Transverse colon (tissue), 4 donors: Measurements from ENCODE around the gene UBAP2L. TPM values are rescaled to one million over a fixed set of nuclear protein-coding genes. Genes with fewer than 3 reads are reported as not detected.

Experiments used
- DNase-seq: peaks from one replicate; pipeline ENCODE4 v3.0.0-alpha.2; 2019
- H3K27ac ChIP-seq, 4 donors: fragments of 200-600 bp; sonication (generic); 2 replicates each; pipeline ENCODE4 v1.5.1; 2016 to 2018; ENCODE audit warnings: inconsistent platforms in 4 of 4
- H3K27me3 ChIP-seq: fragments of 200-600 bp; sonication (generic); 2 replicates; pipeline ENCODE4 v1.5.1; 2017; ENCODE audit warnings: inconsistent platforms
- H3K36me3 ChIP-seq, 4 donors: fragments of 200-600 bp; sonication (generic); 2 replicates each; pipeline ENCODE4 v1.5.1; 2017 to 2019; ENCODE audit warnings: inconsistent platforms in 4 of 4
- H3K4me1 ChIP-seq, 4 donors: fragments of 200-600 bp; sonication (generic); 2 replicates each; pipeline ENCODE4 v1.5.1; 2017 to 2020; ENCODE audit warnings: inconsistent platforms in 4 of 4
- H3K4me3 ChIP-seq, 4 donors: fragments of 200-600 bp; sonication (generic); 1 replicate in 1 of 4; 2 replicates in 3 of 4; pipeline versions ENCODE4 v1.5.1 to v1.6.1; 2017 to 2019; ENCODE audit warnings: inconsistent platforms in 4 of 4
- H3K9me3 ChIP-seq, 2 donors: fragments of 200-600 bp; sonication (generic); 2 replicates each; pipeline ENCODE4 v1.5.1; 2017 to 2019; ENCODE audit warnings: inconsistent platforms in 2 of 2
- EP300 ChIP-seq: sonication (generic); formaldehyde crosslinking; IDR thresholded peaks from one replicate; pipeline ENCODE4 v1.6.1; 2017; ENCODE audit warnings: antibody characterized with exemption, low read depth
- POLR2A ChIP-seq: fragments of 450-650 bp; IDR thresholded peaks from one replicate; pipeline ENCODE4 v1.6.1; 2016; ENCODE audit warnings: antibody characterized with exemption, mild to moderate bottlenecking, moderate library complexity
- POLR2AphosphoS5 ChIP-seq, 3 donors: sonication (generic); formaldehyde crosslinking; IDR thresholded peaks; one replicate each; pipeline ENCODE4 v1.6.1; 2016; ENCODE audit warnings: antibody characterized with exemption in 3 of 3
- WGBS, 2 donors: methylation state at CpG; one replicate each; pipeline ENCODE4 v1.1.5; 2018; ENCODE audit warnings: low coverage in 1 of 2; 5-methylcytosine and 5-hydroxymethylcytosine counted together
- in situ Hi-C, 4 donors: fragments of 200-750 bp; cut with MboI; loops; one replicate each; pipeline versions ENCODE4 v1.15.0 to v1.15.1; 2017; ENCODE audit warnings: low sequenced_read_pairs in 3 of 4, low pct_ligation_motif_present in 1 of 4, low pct_unique_long_range_greater_than_20kb in 1 of 4
- intact Hi-C: fragments of 100-400 bp; cut with DNase I; formaldehyde crosslinking; loops from one replicate; pipeline ENCODE4 v1.15.1; 2023; ENCODE audit warnings: low total_unique reads
- total RNA-seq, 4 donors: library from RNA; depleted of rRNA; stranded (reverse); fragments of >200 nt; gene quantifications; one replicate each; pipeline ENCODE4 v1.1.0, GENCODE V29; 2016
- TF ChIP-seq, protein P1 (sequence below), 5 experiments: fragments of 200-600 bp in 3 of 5; fragments of 450-650 bp in 2 of 5; sonication (generic) in 3 of 5; IDR thresholded peaks; 1 replicate in 2 of 5; 2 replicates in 3 of 5; pipeline ENCODE4 v1.5.1; 2016 to 2017; ENCODE audit warnings: antibody characterized with exemption in 5 of 5, inconsistent platforms in 3 of 5, mild to moderate bottlenecking in 2 of 5, moderate library complexity in 1 of 5

UBAP2L gene
- total RNA-seq, 4 donors from 2014 or later = 42.4 to 62.0 (median 50.6) TPM

DNA sequence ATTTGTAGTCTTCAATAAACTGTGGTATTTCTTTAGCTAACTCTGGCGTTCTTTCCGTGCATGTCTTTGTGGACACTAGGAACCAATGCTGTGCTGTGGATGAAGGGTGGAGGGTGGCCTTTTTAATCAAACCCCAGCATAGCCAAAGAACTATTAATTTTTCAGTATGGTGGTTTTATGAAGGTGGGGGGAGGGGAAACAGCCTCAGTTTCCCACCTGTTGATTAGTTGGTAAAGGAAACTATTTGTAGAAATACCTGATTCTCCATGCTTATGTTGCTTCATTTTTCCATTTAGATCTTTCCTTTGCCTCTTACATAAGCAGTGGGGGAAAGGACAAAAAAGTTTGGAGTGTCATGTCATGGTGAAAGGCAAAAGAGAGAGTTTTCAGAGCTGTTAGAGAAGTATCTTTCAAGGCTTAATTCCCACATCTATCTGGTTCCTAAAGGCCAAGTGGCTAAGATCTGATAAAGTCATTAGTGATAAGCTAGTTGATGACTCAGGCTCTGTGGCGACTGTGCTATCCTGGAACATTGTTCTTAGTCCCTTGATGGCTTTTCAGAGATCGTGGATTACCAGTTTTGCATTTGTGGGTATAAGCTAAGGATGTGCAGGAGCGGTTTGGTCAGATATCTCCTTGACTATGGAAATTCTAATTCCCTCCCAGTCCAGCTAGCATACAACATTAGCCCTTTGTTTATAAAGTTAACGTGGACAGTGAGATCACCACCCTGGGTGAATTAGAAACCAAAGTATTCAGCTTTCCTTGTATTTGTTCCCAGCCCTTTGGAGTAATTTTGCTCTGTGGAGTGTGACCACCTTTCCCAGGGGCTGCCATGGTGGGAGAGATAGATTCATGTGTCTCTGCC, 42.9 kb downstream of the UBAP2L start:
- intact Hi-C loops (no loop called here), in situ Hi-C loops (loop anchor here in 1 of 4 donors (10.0 kb wide), 1 partner anchor 69 kb away; the partner anchor contains the start of gene TPM3)
- Histone ChIP-seq H3K4me1 (no peaks in the 10 kb centered on the region), H3K4me3 (no peak overlapping the region), H3K36me3 (peaks cover 0 to 64% (median 26%) of the 10 kb centered on the region in 4 donors), H3K27ac (no peak overlapping the region), H3K27me3 (no peaks in the 10 kb centered on the region), H3K9me3 (no peaks in the 10 kb centered on the region)
- TF ChIP-seq EP300 = no peak
- TF ChIP-seq POLR2AphosphoS5 (IDR thresholded peaks at IDR 0.05) = no peak
- TF ChIP-seq, protein P1, sequence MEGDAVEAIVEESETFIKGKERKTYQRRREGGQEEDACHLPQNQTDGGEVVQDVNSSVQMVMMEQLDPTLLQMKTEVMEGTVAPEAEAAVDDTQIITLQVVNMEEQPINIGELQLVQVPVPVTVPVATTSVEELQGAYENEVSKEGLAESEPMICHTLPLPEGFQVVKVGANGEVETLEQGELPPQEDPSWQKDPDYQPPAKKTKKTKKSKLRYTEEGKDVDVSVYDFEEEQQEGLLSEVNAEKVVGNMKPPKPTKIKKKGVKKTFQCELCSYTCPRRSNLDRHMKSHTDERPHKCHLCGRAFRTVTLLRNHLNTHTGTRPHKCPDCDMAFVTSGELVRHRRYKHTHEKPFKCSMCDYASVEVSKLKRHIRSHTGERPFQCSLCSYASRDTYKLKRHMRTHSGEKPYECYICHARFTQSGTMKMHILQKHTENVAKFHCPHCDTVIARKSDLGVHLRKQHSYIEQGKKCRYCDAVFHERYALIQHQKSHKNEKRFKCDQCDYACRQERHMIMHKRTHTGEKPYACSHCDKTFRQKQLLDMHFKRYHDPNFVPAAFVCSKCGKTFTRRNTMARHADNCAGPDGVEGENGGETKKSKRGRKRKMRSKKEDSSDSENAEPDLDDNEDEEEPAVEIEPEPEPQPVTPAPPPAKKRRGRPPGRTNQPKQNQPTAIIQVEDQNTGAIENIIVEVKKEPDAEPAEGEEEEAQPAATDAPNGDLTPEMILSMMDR (IDR thresholded peaks at IDR 0.05) = no peak
- no peak for TF ChIP-seq POLR2A
- 79 to 82% methylated on average over 3 to 6 of the region's 6 CpGs for WGBS, 2 donors
- DNase-seq = no peak

DNA sequence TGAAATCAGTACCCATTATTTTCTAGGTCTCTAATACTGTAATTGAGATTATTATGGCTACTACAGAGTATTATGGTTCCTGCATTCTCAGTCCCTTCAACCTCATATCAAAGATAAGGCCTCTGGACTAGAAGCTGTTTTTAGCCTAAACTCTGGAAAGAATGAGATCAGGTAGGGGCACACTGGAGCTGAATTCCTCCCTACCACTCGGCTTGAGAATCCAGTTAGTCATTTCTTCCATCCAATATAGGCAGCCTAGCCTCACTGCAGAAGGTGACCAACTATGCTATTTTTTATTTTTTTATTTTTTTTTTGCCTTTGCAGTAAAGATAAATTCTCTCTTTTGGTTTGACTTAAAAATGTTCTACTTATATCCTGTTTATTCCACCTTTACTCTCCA, 43.7 kb downstream of the UBAP2L start:
- peaks cover 0 to 62% (median 22%) of the 10 kb centered on the region in 4 donors for H3K36me3 ChIP-seq
- TF ChIP-seq POLR2A (no peak), EP300 (no peak), POLR2AphosphoS5 (IDR thresholded peaks at IDR 0.05) (no peak)
- TF ChIP-seq, protein P1 (IDR thresholded peaks at IDR 0.05) = no peak
- intact Hi-C loops (no loop called here), in situ Hi-C loops (loop anchor here in 1 of 4 donors (10.0 kb wide), 1 partner anchor 70 kb away; the partner anchor contains the start of gene TPM3)
- no peaks in the 10 kb centered on the region for H3K4me1 ChIP-seq
- WGBS, 2 donors = 56 to 70% methylated on average over 1 of the region's 1 CpG
- DNase-seq = no peak
- H3K4me3 ChIP-seq = no peak overlapping the region
- H3K27me3 ChIP-seq = no peaks in the 10 kb centered on the region
- H3K27ac ChIP-seq = no peak overlapping the region
- no peaks in the 10 kb centered on the region for H3K9me3 ChIP-seq

DNA sequence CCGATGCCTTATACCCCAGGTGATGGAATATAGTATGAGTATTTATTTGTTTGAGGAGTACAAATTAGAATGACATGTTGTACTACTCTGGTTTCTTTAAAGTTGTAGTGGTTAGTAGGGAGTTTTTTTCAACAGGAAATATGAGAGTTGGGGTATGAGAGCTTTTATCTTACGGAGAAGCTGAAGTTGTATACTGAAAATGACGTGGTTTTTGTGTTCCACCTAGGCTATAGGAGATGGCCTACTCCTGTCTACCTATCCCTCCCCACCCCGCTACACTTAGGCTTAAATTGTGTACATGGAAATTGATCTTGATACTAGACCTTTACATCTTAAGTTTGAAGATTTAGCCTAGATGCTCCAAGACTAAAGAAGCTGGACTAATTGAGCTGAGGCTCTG, 44.8 kb downstream of the UBAP2L start:
- peaks cover 0 to 55% (median 20%) of the 10 kb centered on the region in 4 donors for H3K36me3 ChIP-seq
- intact Hi-C loops = no loop called here

DNA sequence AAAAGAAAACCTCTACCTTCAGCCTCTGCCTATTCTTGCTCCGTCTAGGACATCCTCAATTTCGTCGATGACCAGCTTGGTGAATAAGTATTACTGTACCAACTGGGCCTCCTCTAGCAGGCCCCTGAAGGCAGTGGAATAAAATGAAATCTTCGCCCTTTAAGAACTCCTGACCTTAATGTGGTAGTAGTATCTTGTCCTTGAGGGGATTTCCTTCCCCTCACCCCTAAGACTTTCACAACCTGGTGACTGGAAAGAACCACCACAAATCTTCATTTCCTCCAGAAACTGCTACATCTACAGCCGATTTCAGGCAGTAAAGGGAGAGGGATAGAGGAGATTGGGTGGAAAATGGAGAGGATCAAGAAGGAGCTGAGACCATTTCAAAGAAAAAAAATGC, 50.1 kb downstream of the UBAP2L start:
- peaks cover 0 to 28% (median 10%) of the 10 kb centered on the region in 4 donors for H3K36me3 ChIP-seq
- in situ Hi-C loops (loop anchor here in 1 of 4 donors (10.0 kb wide), 1 partner anchor 76 kb away; the partner anchor contains the start of gene TPM3), intact Hi-C loops (no loop called here)
- TF ChIP-seq EP300 = no peak
- TF ChIP-seq, protein P1 (IDR thresholded peaks at IDR 0.05) = no peak
- TF ChIP-seq POLR2AphosphoS5 (IDR thresholded peaks at IDR 0.05) = no peak
- TF ChIP-seq POLR2A = no peak
- no peaks in the 10 kb centered on the region for H3K9me3 ChIP-seq
- 72 to 76% methylated on average over 3 to 5 of the region's 5 CpGs for WGBS, 2 donors
- H3K27me3 ChIP-seq = no peaks in the 10 kb centered on the region
- no peak for DNase-seq
- H3K4me3 ChIP-seq = no peak overlapping the region
- H3K4me1 ChIP-seq = peaks cover 10 to 23% (median 13%) of the 10 kb centered on the region in 4 donors
- H3K27ac ChIP-seq = no peak overlapping the region

More for the DNA sequence above, 44.8 kb downstream of the UBAP2L start:
- no peak for DNase-seq
- Histone ChIP-seq H3K27ac (no peak overlapping the region), H3K4me1 (no peaks in the 10 kb centered on the region), H3K4me3 (no peak overlapping the region), H3K9me3 (no peaks in the 10 kb centered on the region), H3K27me3 (no peaks in the 10 kb centered on the region)
- TF ChIP-seq POLR2AphosphoS5 (IDR thresholded peaks at IDR 0.05) = no peak
- TF ChIP-seq, protein P1 (IDR thresholded peaks at IDR 0.05) = no peak
- no peak for TF ChIP-seq EP300
- 66 to 77% methylated on average over 1 to 4 of the region's 4 CpGs for WGBS, 2 donors
- in situ Hi-C loops = loop anchor here in 1 of 4 donors (10.0 kb wide), 1 partner anchor 71 kb away; the partner anchor contains the start of gene TPM3
